Measurements from ENCODE around the gene ZNF460.
A peak's percentile ranks its signal among the peaks of the same experiment; 100 is the strongest.
"Not testable (repeated sequence)": the region's sequence is repeated elsewhere in the genome, so short reads cannot be mapped to it uniquely, and the experiment has no call there.

Gene ZNF460

GRCh38 chr19:57280165-57280961, at the start of gene ZNF460:
TSS of gene ZNF460 (plus strand) at chr19:57280485. CDS start at chr19:57280807, 322 bp downstream.
- TF ChIP-seq ZNF274 (IDR thresholded peaks at IDR 0.05; ENCODE audit: low read depth, low read length), result no peak
- peak within 1 kb of the TSS; percentile 69 for H3K4me3 ChIP-seq (ENCODE audit: low read length)

GRCh38 chr19:57231686-57232085, 48.6 kb upstream of the ZNF460 start:
- H3K4me3 ChIP-seq (ENCODE audit: low read length), result no peak overlapping the region
- TF ChIP-seq ZNF274 (IDR thresholded peaks at IDR 0.05; ENCODE audit: low read depth, low read length), result no peak

GRCh38 chr19:57233207-57233606, 47.1 kb upstream of the ZNF460 start:
- no peak for TF ChIP-seq ZNF274 (IDR thresholded peaks at IDR 0.05; ENCODE audit: low read depth, low read length)

GRCh38 chr19:57239982-57240310, 40.3 kb upstream of the ZNF460 start:
- H3K4me3 ChIP-seq (ENCODE audit: low read length), result peak overlapping the region; percentile 77; the same call in 1 of the 2 replicates
- no peak for TF ChIP-seq ZNF274 (IDR thresholded peaks at IDR 0.05; ENCODE audit: low read depth, low read length)

More at GRCh38 chr19:57233207-57233606, 47.1 kb upstream of the ZNF460 start:
- no peak overlapping the region for H3K4me3 ChIP-seq (ENCODE audit: low read length)

GRCh38 chr19:57240311-57241090, 39.8 kb upstream of the ZNF460 start, which contains the start of gene ZNF805:
TSS of gene ZNF805 (plus strand) at chr19:57240632. CDS start at chr19:57240892, 260 bp downstream.
- peak within 1 kb of the TSS; percentile 77 for H3K4me3 ChIP-seq (ENCODE audit: low read length)
- no peak for TF ChIP-seq ZNF274 (IDR thresholded peaks at IDR 0.05; ENCODE audit: low read depth, low read length)

- TF ChIP-seq ZNF274 (IDR thresholded peaks at IDR 0.05; ENCODE audit: low read depth, low read length), result no peak
- peak overlapping the region; percentile 77 for H3K4me3 ChIP-seq (ENCODE audit: low read length)
These were observed 39.1 kb upstream of the ZNF460 start for GRCh38 chr19:57241176-57241575.

GRCh38 chr19:57242821-57243220, 37.5 kb upstream of the ZNF460 start:
- H3K4me3 ChIP-seq (ENCODE audit: low read length), result no peak overlapping the region
- TF ChIP-seq ZNF274 (IDR thresholded peaks at IDR 0.05; ENCODE audit: low read depth, low read length), result no peak

GRCh38 chr19:57244513-57244912, 35.8 kb upstream of the ZNF460 start:
- H3K4me3 ChIP-seq (ENCODE audit: low read length), result no peak overlapping the region
- TF ChIP-seq ZNF274 (IDR thresholded peaks at IDR 0.05; ENCODE audit: low read depth, low read length), result no peak

GRCh38 chr19:57245066-57245465, 35.2 kb upstream of the ZNF460 start:
- TF ChIP-seq ZNF274 (IDR thresholded peaks at IDR 0.05; ENCODE audit: low read depth, low read length), result no peak
- no peak overlapping the region for H3K4me3 ChIP-seq (ENCODE audit: low read length)

GRCh38 chr19:57245959-57246358, 34.3 kb upstream of the ZNF460 start:
- TF ChIP-seq ZNF274 (IDR thresholded peaks at IDR 0.05; ENCODE audit: low read depth, low read length), result no peak
- H3K4me3 ChIP-seq (ENCODE audit: low read length), result no peak overlapping the region

GRCh38 chr19:57248646-57249045, 31.6 kb upstream of the ZNF460 start:
- TF ChIP-seq ZNF274 (IDR thresholded peaks at IDR 0.05; ENCODE audit: low read depth, low read length), result no peak
- H3K4me3 ChIP-seq (ENCODE audit: low read length), result no peak overlapping the region

- H3K4me3 ChIP-seq (ENCODE audit: low read length), result no peak overlapping the region
- TF ChIP-seq ZNF274 (IDR thresholded peaks at IDR 0.05; ENCODE audit: low read depth, low read length), result no peak
These were observed 31.0 kb upstream of the ZNF460 start for GRCh38 chr19:57249329-57249728.

GRCh38 chr19:57253767-57254166, 26.5 kb upstream of the ZNF460 start:
- not testable (repeated sequence) for H3K4me3 ChIP-seq (ENCODE audit: low read length)

- TF ChIP-seq ZNF274 (IDR thresholded peaks at IDR 0.05; ENCODE audit: low read depth, low read length), result no peak
- no peak overlapping the region for H3K4me3 ChIP-seq (ENCODE audit: low read length)
These were observed 18.2 kb upstream of the ZNF460 start for GRCh38 chr19:57262044-57262443.

GRCh38 chr19:57263244-57263741, 17.0 kb upstream of the ZNF460 start:
- TF ChIP-seq ZNF274 (IDR thresholded peaks at IDR 0.05; ENCODE audit: low read depth, low read length), result no peak

More at GRCh38 chr19:57263244-57263741, 17.0 kb upstream of the ZNF460 start:
- H3K4me3 ChIP-seq (ENCODE audit: low read length), result no peak overlapping the region

All from GM08714 (cell line).